SK-N-SH (cell line): Measurements from ENCODE around the gene CXCL9. TPM values are rescaled to one million over a fixed set of nuclear protein-coding genes. Genes with fewer than 3 reads are reported as not detected.

ENCODE experiments used
- CTCF ChIA-PET: fragments of 300-600, 350-600 bp; formaldehyde crosslinking; extraction: SDS; loops from one replicate; lab custom pipeline; 2021; lab: Yijun Ruan, JAX
- POLR2A ChIA-PET: fragments of 350-600 bp; sonication (Branson Sonifier 250); formaldehyde crosslinking; extraction: SDS; loops from one replicate; lab custom pipeline; 2020; ENCODE audit warnings: antibody characterized with exemption, inconsistent platforms; lab: Yijun Ruan, JAX
- DNase-seq: peaks from one replicate; pipeline ENCODE4 v3.0.0; 2012
- H2AFZ ChIP-seq: fragments of 200-600 bp; sonication (generic); 2 replicates; pipeline ENCODE4 v1.8.1; 2016; ENCODE audit warnings: antibody characterized with exemption, mild to moderate bottlenecking, low read depth
- H3F3A ChIP-seq: fragments of 200-600 bp; sonication (generic); replicated peaks from 2 replicates; pipeline ENCODE3; 2016; ENCODE audit warnings: antibody characterized with exemption, mild to moderate bottlenecking; ENCODE audit not compliant: insufficient read depth
- H3K27ac ChIP-seq, 2 experiments: fragments of 200-500 bp in 1 of 2; fragments of 200-600 bp in 1 of 2; sonication (Bioruptor generic) in 1 of 2; sonication (generic), shearing (Covaris generic) in 1 of 2; 2 replicates each; pipeline versions ENCODE4 v1.5.1 to v1.6.1; 2014 to 2016; ENCODE audit warnings: low read depth in 2 of 2, inconsistent platforms in 1 of 2, low read length in 1 of 2, mild to moderate bottlenecking in 1 of 2, mixed read lengths in 1 of 2
- H3K27me3 ChIP-seq: fragments of 200-600 bp; sonication (generic), shearing (Covaris generic); 2 replicates; pipeline ENCODE4 v1.6.1; 2016; ENCODE audit warnings: mixed run types; ENCODE audit not compliant: insufficient read depth
- H3K36me3 ChIP-seq, 2 experiments: fragments of 200-500 bp in 1 of 2; fragments of 200-600 bp in 1 of 2; sonication (Bioruptor generic) in 1 of 2; sonication (generic) in 1 of 2; replicated peaks in 1 of 2; 2 replicates each; pipeline versions ENCODE3 to v1.5.1; 2014 to 2016; ENCODE audit warnings: low read length in 1 of 2, mild to moderate bottlenecking in 1 of 2; ENCODE audit not compliant: insufficient read depth in 2 of 2, control insufficient read depth in 1 of 2
- H3K4me1 ChIP-seq, 2 experiments: fragments of 200-500 bp in 1 of 2; fragments of 200-600 bp in 1 of 2; sonication (Bioruptor generic) in 1 of 2; sonication (generic), shearing (Covaris generic) in 1 of 2; 2 replicates each; pipeline versions ENCODE4 v1.5.1 to v1.6.1; 2014 to 2016; ENCODE audit warnings: low read depth in 1 of 2, low read length in 1 of 2, mixed run types in 1 of 2; ENCODE audit not compliant: insufficient read depth in 2 of 2, control insufficient read depth in 1 of 2
- H3K4me2 ChIP-seq: fragments of 200-600 bp; sonication (generic), shearing (Covaris generic); 2 replicates; pipeline ENCODE4 v1.6.1; 2017; ENCODE audit warnings: mixed run types
- H3K4me3 ChIP-seq, 2 experiments: fragments of 200-500 bp in 1 of 2; fragments of 200-600 bp in 1 of 2; sonication (Bioruptor generic) in 1 of 2; sonication (generic), shearing (Covaris generic) in 1 of 2; 2 replicates each; pipeline versions ENCODE4 v1.5.1 to v1.8.1; 2014 to 2016; ENCODE audit warnings: low read depth in 2 of 2, inconsistent platforms in 1 of 2, low read length in 1 of 2, mild to moderate bottlenecking in 1 of 2, mixed read lengths in 1 of 2, moderate library complexity in 1 of 2
- H3K79me2 ChIP-seq: fragments of 200-600 bp; sonication (generic); 2 replicates; pipeline ENCODE4 v1.8.1; 2017; ENCODE audit warnings: mild to moderate bottlenecking; ENCODE audit not compliant: insufficient read depth
- H3K9ac ChIP-seq: fragments of 200-600 bp; sonication (generic); 2 replicates; pipeline ENCODE4 v1.6.1; 2017; ENCODE audit warnings: mixed run types
- H3K9me2 ChIP-seq: fragments of 200-600 bp; sonication (generic); 2 replicates; pipeline ENCODE4 v1.6.1; 2017; ENCODE audit warnings: mixed run types
- H3K9me3 ChIP-seq: fragments of 200-600 bp; sonication (generic); 2 replicates; pipeline ENCODE4 v1.6.1; 2017; ENCODE audit warnings: mixed run types, mild to moderate bottlenecking, moderate library complexity
- H4K20me1 ChIP-seq: fragments of 200-600 bp; sonication (generic); 2 replicates; pipeline ENCODE4 v1.6.1; 2017; ENCODE audit warnings: mild to moderate bottlenecking, mixed run types; ENCODE audit not compliant: insufficient read depth
- CHD2 ChIP-seq: fragments of 150-350 bp; IDR thresholded peaks from 2 replicates; pipeline ENCODE4 v1.6.1; 2018; ENCODE audit warnings: low read length; ENCODE audit not compliant: partially characterized antibody
- ELF1 ChIP-seq: IDR thresholded peaks from 2 replicates; pipeline ENCODE4 v1.4.0; 2012
- EZH2phosphoT487 ChIP-seq: fragments of 200-600 bp; sonication (generic); IDR thresholded peaks from 2 replicates; pipeline ENCODE4 v1.6.1; 2017; ENCODE audit warnings: low read depth, mixed run types, mild to moderate bottlenecking, antibody characterized with exemption, moderate library complexity, borderline replicate concordance
- FOSL2 ChIP-seq: IDR thresholded peaks from 2 replicates; pipeline ENCODE4 v1.4.0; 2012; ENCODE audit warnings: low read depth, mild to moderate bottlenecking, moderate library complexity, borderline replicate concordance
- GABPA ChIP-seq: IDR thresholded peaks from 2 replicates; pipeline ENCODE4 v1.4.0; 2012; ENCODE audit warnings: low read depth, mild to moderate bottlenecking
- GATA2 ChIP-seq: sonication (generic); formaldehyde crosslinking; IDR thresholded peaks from 2 replicates; pipeline ENCODE4 v1.5.0; 2020; ENCODE audit warnings: mild to moderate bottlenecking, missing genetic modification reagents
- JUND ChIP-seq: IDR thresholded peaks from 2 replicates; pipeline ENCODE4 v1.4.0; 2012
- NFIC ChIP-seq: IDR thresholded peaks from 2 replicates; pipeline ENCODE4 v1.4.0; 2012; ENCODE audit warnings: borderline replicate concordance
- NRF1 ChIP-seq: IDR thresholded peaks from 2 replicates; pipeline ENCODE4 v1.6.1; 2012; ENCODE audit warnings: low read depth, mild to moderate bottlenecking, low read length
- PBX3 ChIP-seq: IDR thresholded peaks from 2 replicates; pipeline ENCODE4; 2012
- RAD21 ChIP-seq: IDR thresholded peaks from 2 replicates; pipeline ENCODE4 v1.6.1; 2012; ENCODE audit warnings: mild to moderate bottlenecking, low read length
- RFX5 ChIP-seq: IDR thresholded peaks from 2 replicates; pipeline ENCODE4 v1.6.1; 2012; ENCODE audit warnings: mild to moderate bottlenecking, improper control_type of control experiment, low read length
- SMC3 ChIP-seq: IDR thresholded peaks from 2 replicates; pipeline ENCODE4 v1.6.1; 2012; ENCODE audit warnings: low read depth, low read length, improper control_type of control experiment
- TCF12 ChIP-seq: IDR thresholded peaks from 2 replicates; pipeline ENCODE4 v1.4.0; 2012
- USF1 ChIP-seq: IDR thresholded peaks from 2 replicates; pipeline ENCODE4 v1.4.0; 2012; ENCODE audit warnings: low read depth, borderline replicate concordance
- USF2 ChIP-seq: fragments of 150-350 bp; IDR thresholded peaks from 2 replicates; pipeline ENCODE4 v1.6.1; 2017; ENCODE audit warnings: antibody characterized with exemption, low read length, low read depth, borderline replicate concordance
- ZBTB33 ChIP-seq: IDR thresholded peaks from 2 replicates; pipeline ENCODE4 v1.4.0; 2012; ENCODE audit warnings: low read depth, borderline replicate concordance
- WGBS: methylation state at CpG from one replicate; pipeline ENCODE4 v1.1.6; 2017; ENCODE audit warnings: low lambda C conversion rate; 5-methylcytosine and 5-hydroxymethylcytosine counted together
- polyA plus RNA-seq, 3 experiments: library from polyadenylated mRNA; depleted of rRNA; stranded (reverse); fragments of >200 nt; gene quantifications; 2 replicates each; pipeline ENCODE4 v1.2.3, GENCODE V29; 2012

The CXCL9 gene
- polyA plus RNA-seq, 1 of the 3 experiments (the other 2 are of a cell fraction) = not detected

DNA sequence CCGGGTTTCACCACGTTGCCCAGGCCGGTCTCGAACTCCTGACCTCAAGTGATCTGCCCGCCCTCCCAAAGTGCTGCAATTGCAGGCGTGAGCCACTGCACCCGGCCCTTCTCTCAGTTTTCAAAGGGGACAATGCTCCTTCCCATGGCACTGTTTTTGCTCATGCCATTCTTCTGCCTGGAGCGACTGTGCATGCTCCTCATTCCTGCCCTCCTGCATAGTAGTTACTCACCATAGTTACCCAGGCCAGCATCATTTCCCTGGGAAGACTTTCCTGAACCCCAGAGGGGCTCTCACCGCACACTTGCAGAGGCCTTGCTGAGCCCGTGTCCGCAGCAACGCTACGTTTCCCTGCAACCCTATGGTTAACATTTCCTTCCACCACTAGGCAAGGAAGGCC, 3.3 kb upstream of the CXCL9 start:
- CTCF ChIA-PET = no interaction called here
- H3K9me2 ChIP-seq = no peaks in the 10 kb centered on the region
- no peak overlapping the region for H2AFZ ChIP-seq
- no peak overlapping the region for H3K4me3 ChIP-seq
- H3K9ac ChIP-seq = no peak overlapping the region
- H3K27ac ChIP-seq = no peak overlapping the region
- WGBS = 93% methylated on average over 13 of the region's 13 CpGs
- POLR2A ChIA-PET = no interaction called here
- TF ChIP-seq USF1 (no peak), RAD21 (no peak), RFX5 (no peak), ZBTB33 (no peak), EZH2phosphoT487 (no peak), TCF12 (no peak), PBX3 (no peak), GABPA (no peak), ELF1 (no peak), JUND (no peak), NFIC (no peak), CHD2 (no peak), NRF1 (no peak), SMC3 (no peak), USF2 (no peak), GATA2 (CRISPR knock-in tag) (no peak), FOSL2 (no peak)
- TF ChIP-seq, all 33 proteins: peak for 0
- H3K36me3 ChIP-seq = no peaks in the 10 kb centered on the region
- H3K4me1 ChIP-seq = peaks cover 0 to 5% of the 10 kb centered on the region in 2 experiments; a peak in 1 of 4 replicates
- H3K79me2 ChIP-seq = no peaks in the 10 kb centered on the region
- H3K9me3 ChIP-seq = no peaks in the 10 kb centered on the region
- peaks cover 3% of the 10 kb centered on the region for H3F3A ChIP-seq
- no peaks in the 10 kb centered on the region for H4K20me1 ChIP-seq
- H3K27me3 ChIP-seq = no peaks in the 10 kb centered on the region
- DNase-seq = no peak
- H3K4me2 ChIP-seq = no peak overlapping the region
